Measurements from ENCODE around the gene XAB2.
A peak's percentile ranks its signal among the peaks of the same experiment; 100 is the strongest.

The XAB2 gene

DNA sequence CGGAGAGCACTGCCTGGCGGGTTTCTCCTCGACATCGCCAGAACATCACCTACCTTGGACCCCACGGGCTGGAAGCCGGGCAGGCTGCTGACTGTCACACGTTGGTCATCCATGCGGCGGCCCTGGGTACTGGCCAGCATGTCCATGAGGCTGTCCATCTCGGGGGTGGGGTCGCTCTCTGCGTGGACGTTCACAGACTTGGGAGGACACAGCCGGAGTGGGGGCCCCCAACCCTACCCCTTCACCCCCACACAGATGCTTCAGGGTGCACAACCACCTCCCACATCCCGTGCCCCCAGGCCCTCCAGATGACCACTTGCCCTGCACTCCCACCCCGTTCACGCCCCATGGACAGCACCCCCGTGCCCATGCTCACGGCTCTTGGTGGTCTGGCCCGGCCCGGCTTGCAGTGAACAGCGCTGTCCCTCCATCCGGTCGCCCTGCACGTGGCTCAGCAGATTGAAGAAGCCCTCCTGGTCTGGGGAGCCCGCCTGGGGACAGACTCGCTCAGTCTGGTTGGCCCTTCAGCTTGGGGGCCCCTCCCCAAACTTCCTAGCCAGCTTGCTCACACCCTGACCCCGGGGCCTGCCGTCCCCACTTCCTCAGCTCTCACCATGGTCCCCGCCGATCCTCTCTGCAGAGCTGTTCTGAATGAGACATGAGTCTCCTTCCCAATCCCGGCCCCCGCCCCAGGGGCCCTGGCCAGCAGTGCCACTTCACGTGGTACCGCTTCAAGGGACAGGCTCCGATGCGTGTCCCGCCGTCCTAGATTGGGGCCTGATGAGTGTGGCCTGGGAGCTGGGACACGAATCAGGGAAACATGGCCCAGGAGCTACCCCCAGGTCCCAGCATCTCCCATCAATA, 3.2 kb upstream of the XAB2 start:
- DNase-seq, result no peak

DNA sequence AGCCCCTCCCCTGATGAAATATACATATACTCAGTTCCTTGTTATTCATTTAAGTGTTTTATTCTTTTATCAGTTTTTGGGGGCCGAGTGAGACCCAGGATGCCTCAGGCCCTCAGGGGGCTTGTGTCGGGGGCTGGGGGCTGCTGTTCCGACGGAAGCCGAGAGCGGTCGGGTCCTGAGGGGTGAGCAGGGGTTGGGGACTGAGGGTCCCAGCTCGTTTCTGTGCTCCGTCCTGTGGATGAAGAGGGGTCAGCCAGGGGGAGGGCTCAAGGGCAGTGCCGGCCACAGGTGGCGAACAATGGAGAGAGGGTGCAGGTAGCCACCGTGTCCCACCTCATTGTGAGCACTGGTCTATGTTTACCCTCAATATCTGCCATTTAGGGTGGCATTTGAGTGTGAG, 2.2 kb upstream of the XAB2 start:
- DNase-seq, result no peak

- no peak for DNase-seq
Observed at GRCh38 chr19:7628589-7629311, 595 bp downstream of the XAB2 start.

DNA sequence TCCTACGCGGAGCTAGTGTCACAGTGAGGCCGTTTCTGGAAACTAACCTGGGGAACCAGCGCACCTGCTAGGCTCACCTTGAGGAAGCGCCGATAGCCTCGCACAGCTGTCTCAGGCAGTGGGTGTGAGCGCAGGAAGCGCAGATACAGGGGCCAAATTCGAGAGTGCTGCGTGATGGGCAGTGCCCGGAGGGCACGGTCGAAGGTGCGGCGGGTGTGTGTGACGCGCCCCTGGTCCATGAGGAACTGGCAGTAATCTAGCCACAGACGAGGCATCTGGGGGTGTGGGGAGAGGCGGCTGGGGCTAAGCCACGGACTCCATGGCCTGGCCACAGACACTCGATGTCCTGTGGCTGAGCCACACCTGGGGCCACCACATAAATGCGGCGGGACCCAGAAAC, 2.2 kb downstream of the XAB2 start:
- DNase-seq, result no peak

DNA sequence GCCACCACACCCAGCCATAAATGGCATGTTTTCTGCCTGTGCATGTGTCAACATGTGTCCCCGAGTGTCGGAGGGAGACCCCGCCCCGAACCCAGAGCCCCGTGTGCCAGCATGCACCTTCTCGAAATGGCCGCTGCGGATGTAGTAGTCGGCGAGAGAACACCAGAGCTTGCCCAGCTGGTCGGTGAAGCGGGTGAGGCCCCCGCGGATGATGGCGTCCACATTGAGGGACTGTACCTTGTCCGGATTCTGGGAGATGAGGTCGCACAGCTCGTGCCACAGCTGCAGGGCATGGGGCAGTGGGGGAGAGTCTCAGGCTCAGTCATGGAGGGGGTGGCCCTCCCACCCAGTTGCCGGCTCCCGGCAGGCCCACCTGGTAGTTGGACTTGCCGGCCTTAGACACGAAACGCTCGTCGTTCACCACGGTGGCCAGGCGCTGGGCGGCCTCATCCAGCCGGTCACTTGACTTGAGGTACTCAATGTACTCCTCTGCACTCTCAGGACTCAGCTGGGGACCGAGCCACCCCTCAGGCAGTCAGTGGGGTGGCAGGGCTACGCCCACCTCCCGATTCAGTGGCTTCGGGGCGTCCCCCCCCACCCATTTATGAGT, 3.5 kb downstream of the XAB2 start:
- DNase-seq, result no peak

DNA sequence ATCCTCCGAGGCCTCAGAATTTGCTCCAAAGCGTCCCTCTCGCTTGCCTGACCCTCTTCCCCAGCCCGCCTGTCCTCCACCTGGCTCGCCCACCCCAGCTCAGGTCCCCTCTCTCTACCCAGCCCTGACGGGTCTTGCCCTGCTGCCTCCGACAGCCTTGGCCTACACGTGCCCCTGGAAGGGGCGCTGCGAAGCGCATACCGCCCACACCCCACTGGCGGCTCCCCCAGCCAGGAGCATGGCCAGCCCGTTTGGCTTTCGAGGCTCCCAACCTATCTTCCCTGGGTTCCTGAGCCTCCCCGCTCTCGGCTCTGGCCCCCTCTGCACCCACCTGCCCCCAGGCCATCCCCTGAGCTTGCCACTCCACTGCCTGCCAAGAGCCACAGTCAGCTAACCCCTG, 4.5 kb downstream of the XAB2 start:
- DNase-seq, result no peak

DNA sequence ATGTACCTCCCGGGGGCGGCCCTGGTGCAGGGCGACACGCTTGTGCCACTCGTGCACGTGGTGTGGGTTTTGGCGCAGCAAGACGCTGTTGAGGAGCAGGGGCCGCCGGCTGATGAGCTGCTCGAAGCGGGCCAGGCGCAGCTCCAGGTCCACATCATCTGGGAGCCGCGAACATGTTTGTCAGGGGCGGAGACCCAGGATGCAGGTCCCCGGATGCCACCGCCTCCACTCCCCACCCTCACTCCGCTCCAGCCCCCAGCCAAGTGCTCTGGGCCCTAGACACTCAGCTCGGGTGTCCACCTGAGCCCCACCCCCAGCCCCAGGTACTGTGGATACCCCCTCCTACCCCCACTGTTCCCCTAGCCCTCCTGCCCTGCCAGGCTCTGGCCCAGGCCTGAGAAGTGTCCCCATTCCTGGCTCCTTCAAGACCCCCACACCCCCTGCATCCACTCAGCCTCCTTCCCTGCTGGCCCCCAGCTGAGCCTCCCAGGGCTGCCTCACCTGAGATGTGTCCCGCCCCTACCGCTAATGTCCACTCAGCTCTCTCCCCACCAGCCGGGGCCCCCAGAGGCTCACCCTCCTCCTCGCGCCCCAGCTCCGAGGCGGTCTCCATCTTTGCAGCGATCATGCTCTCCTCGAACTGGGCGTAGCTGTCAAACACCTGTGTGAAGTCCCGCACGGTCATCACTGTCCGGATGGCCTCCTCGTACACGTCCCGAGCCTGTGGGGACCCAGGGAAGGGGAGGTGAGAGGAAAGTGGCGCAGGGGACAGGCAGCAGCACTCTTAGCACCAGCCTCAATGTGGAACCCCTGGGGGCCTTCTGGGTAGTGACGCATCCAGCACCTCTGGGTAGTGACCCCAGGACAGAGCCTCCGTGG, 5.4 kb downstream of the XAB2 start:
- no peak for DNase-seq

GRCh38 chr19:7622933-7623685, 6.2 kb downstream of the XAB2 start:
- DNase-seq, result no peak

GRCh38 chr19:7620442-7621412, 8.6 kb downstream of the XAB2 start:
- DNase-seq, result no peak

- DNase-seq, result no peak
Observed at GRCh38 chr19:7619671-7620441, 9.5 kb downstream of the XAB2 start.

DNA sequence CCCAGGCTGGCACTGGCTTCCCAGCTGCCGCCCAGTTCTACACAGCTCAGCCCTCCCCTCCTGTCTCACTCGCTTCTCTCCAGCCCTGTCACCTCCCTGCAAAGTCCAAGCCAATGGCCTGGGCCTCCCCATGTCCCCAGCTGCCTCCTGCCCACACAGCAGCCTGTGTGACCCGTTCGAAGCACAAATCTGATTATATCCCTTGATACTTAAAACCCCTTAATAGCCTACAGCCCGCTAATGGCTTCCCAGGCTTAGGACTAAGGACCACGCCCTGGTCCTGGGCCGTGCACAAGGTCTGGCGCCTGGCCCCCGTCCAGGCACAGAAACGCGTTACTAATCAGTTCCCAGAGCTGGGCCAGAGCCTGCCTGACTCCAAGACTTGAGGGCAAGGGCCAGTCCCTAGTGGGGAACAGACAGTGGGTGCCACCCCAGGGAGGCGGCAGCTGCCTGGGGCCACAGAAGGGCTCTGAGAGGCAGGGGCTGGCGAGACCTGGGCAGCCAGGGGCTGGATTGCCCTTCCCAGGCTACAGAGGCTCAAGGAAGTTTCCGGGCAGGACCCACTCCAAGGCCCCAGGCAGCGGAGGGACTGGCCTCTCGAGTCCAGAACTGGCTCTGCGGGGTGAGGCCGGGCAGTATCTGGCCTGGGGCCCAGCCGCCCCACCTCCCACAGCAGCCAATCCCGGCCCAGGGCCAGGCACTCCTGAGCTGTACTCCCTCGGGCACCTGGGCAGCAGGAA, 10.4 kb downstream of the XAB2 start:
- peak in 3 of 14 donors; percentile 6 to 32 (median 22) for DNase-seq

GRCh38 chr19:7618348-7618747, 11.0 kb downstream of the XAB2 start:
- no peak for DNase-seq

DNA sequence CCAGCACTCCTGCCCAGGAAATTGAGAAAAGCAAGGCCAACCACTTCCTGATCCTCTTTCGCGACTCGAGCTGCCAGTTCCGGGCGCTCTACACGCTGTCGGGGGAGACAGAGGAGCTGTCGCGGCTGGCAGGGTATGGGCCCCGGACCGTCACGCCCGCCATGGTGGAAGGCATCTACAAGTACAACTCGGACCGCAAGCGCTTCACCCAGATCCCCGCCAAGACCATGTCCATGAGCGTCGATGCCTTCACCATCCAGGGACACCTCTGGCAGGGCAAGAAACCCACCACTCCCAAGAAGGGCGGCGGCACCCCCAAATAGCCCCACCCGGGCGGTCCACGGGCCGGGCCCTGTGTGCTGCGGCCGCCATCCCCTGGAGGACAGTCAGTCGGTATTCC, 11.6 kb downstream of the XAB2 start:
- DNase-seq, result no peak

DNA sequence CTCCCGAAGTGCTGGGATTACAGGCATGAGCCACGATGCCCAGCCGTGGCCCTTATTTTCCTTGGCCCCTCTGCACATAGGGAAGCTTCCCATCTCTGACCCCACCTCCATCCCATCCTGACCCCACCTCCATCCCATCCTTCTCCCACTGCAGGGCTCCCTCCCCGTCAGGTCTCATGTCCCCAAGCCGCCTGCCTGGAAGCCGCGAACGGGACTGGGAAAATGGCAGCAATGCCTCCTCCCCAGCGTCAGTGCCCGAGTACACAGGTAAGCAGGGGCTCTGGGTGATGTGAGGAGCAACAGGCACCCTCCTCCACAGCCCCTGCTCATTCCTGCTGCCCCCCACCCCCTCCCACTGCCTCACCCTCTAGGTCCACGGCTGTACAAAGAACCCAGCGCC, 12.2 kb downstream of the XAB2 start:
- DNase-seq, result no peak

- DNase-seq, result no peak
Observed at GRCh38 chr19:7614859-7615741, 14.2 kb downstream of the XAB2 start.

GRCh38 chr19:7612282-7613274, 16.8 kb downstream of the XAB2 start:
- DNase-seq, result no peak

Data from C1 segment of cervical spinal cord (tissue), 14 donors.